Cerebellar cortex (tissue), 1 donor: ENCODE results near the gene FRMD1.

ENCODE experiments used
- DNase-seq: peaks from one replicate; pipeline ENCODE4 v3.0.0-alpha.2; 2015; ENCODE audit warnings: low spot score

Gene FRMD1

DNA sequence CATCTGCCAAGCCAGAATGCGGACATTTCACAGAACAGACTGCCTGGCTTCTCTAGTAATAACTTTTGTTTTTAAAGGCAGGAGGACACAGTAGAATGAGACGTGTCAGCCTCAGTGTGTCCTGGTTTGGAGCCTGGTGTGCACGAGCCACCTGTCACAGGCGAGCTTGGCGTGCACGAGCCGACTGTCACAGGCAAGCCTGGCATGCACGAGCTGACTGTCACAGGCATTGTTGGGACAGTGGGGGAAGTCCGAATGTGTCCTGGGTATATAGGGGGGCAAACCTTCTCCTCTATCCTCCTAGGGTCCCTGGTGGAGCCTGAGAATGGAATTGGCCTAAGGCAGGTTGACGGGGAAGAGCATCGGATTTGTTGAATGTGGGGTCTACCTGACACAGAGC, 74.1 kb downstream of the FRMD1 start:
- DNase-seq, result peak; percentile 18

DNA sequence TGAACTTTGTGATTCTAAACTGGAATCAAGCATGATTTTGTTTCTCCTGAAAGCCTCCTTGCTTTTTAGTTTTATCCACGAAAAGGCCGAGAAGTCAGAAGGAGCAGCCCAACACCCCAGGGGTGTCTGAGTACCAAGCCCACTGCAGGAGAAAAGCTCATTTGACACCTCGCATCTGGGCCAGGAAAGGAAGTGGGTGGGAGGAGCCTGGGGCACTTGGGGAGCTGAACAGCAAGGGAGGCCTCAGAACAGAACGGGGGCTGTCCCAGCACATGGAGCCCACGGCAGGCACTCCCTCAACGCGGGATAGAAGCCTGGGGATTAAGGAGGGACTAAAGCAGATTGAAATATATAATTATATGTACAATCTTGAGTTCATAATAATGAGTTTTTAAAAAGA, 75.0 kb downstream of the FRMD1 start:
- DNase-seq, result no peak
